ENCODE measurements around the gene TMIGD1.

The TMIGD1 gene

GRCh38 chr17:30314474-30314873 lies 19.4 kb downstream of the TMIGD1 start:
- no peaks in the 10 kb centered on the region for H3K36me3 ChIP-seq (ENCODE audit: control insufficient read depth in 1 of 2, insufficient read depth in 2 of 2, low read length in 2 of 2)
- no peak overlapping the region for H3K27ac ChIP-seq (ENCODE audit: low read depth, low read length)
- H3K9me3 ChIP-seq (ENCODE audit: control insufficient read depth in 1 of 2, low read length in 2 of 2) = no peaks in the 10 kb centered on the region
- H3K4me1 ChIP-seq (ENCODE audit: control insufficient read depth in 1 of 2, insufficient read depth in 2 of 2, low read length in 2 of 2) = no peaks in the 10 kb centered on the region
- no peaks in the 10 kb centered on the region for H3K27me3 ChIP-seq (ENCODE audit: control insufficient read depth in 1 of 2, insufficient read depth in 2 of 2, low read length in 2 of 2)
- no peak overlapping the region for H3K9ac ChIP-seq (ENCODE audit: low read depth in 1 of 2, low read length in 2 of 2)
- no peak overlapping the region for H3K4me3 ChIP-seq (ENCODE audit: low read depth in 1 of 2, low read length in 2 of 2)

GRCh38 chr17:30312226-30312625 lies 21.6 kb downstream of the TMIGD1 start:
- Histone ChIP-seq H3K9ac (ENCODE audit: low read depth in 1 of 2, low read length in 2 of 2) (no peak overlapping the region), H3K27me3 (ENCODE audit: control insufficient read depth in 1 of 2, insufficient read depth in 2 of 2, low read length in 2 of 2) (no peaks in the 10 kb centered on the region), H3K36me3 (ENCODE audit: control insufficient read depth in 1 of 2, insufficient read depth in 2 of 2, low read length in 2 of 2) (no peaks in the 10 kb centered on the region), H3K4me3 (ENCODE audit: low read depth in 1 of 2, low read length in 2 of 2) (no peak overlapping the region), H3K9me3 (ENCODE audit: control insufficient read depth in 1 of 2, low read length in 2 of 2) (no peaks in the 10 kb centered on the region), H3K27ac (ENCODE audit: low read depth, low read length) (no peak overlapping the region), H3K4me1 (ENCODE audit: control insufficient read depth in 1 of 2, insufficient read depth in 2 of 2, low read length in 2 of 2) (no peaks in the 10 kb centered on the region)

GRCh38 chr17:30310562-30310961 lies 23.3 kb downstream of the TMIGD1 start:
- H3K27me3 ChIP-seq (ENCODE audit: control insufficient read depth in 1 of 2, insufficient read depth in 2 of 2, low read length in 2 of 2) = no peaks in the 10 kb centered on the region
- H3K4me3 ChIP-seq (ENCODE audit: low read depth in 1 of 2, low read length in 2 of 2) = no peak overlapping the region
- H3K27ac ChIP-seq (ENCODE audit: low read depth, low read length) = no peak overlapping the region
- no peak overlapping the region for H3K9ac ChIP-seq (ENCODE audit: low read depth in 1 of 2, low read length in 2 of 2)
- no peaks in the 10 kb centered on the region for H3K36me3 ChIP-seq (ENCODE audit: control insufficient read depth in 1 of 2, insufficient read depth in 2 of 2, low read length in 2 of 2)
- no peaks in the 10 kb centered on the region for H3K4me1 ChIP-seq (ENCODE audit: control insufficient read depth in 1 of 2, insufficient read depth in 2 of 2, low read length in 2 of 2)
- no peaks in the 10 kb centered on the region for H3K9me3 ChIP-seq (ENCODE audit: control insufficient read depth in 1 of 2, low read length in 2 of 2)

- no peak overlapping the region for H3K4me3 ChIP-seq (ENCODE audit: low read depth in 1 of 2, low read length in 2 of 2)
- no peak overlapping the region for H3K27ac ChIP-seq (ENCODE audit: low read depth, low read length)
- H3K36me3 ChIP-seq (ENCODE audit: control insufficient read depth in 1 of 2, insufficient read depth in 2 of 2, low read length in 2 of 2) = no peaks in the 10 kb centered on the region
- H3K9ac ChIP-seq (ENCODE audit: low read depth in 1 of 2, low read length in 2 of 2) = no peak overlapping the region
- no peaks in the 10 kb centered on the region for H3K27me3 ChIP-seq (ENCODE audit: control insufficient read depth in 1 of 2, insufficient read depth in 2 of 2, low read length in 2 of 2)
- no peaks in the 10 kb centered on the region for H3K4me1 ChIP-seq (ENCODE audit: control insufficient read depth in 1 of 2, insufficient read depth in 2 of 2, low read length in 2 of 2)
- H3K9me3 ChIP-seq (ENCODE audit: control insufficient read depth in 1 of 2, low read length in 2 of 2) = no peaks in the 10 kb centered on the region
Observed at GRCh38 chr17:30309591-30309990, 24.3 kb downstream of the TMIGD1 start.

GRCh38 chr17:30308406-30308805 lies 25.5 kb downstream of the TMIGD1 start:
- Histone ChIP-seq H3K27me3 (ENCODE audit: control insufficient read depth in 1 of 2, insufficient read depth in 2 of 2, low read length in 2 of 2) (no peaks in the 10 kb centered on the region), H3K36me3 (ENCODE audit: control insufficient read depth in 1 of 2, insufficient read depth in 2 of 2, low read length in 2 of 2) (no peaks in the 10 kb centered on the region), H3K27ac (ENCODE audit: low read depth, low read length) (no peak overlapping the region), H3K9me3 (ENCODE audit: control insufficient read depth in 1 of 2, low read length in 2 of 2) (no peaks in the 10 kb centered on the region), H3K9ac (ENCODE audit: low read depth in 1 of 2, low read length in 2 of 2) (no peak overlapping the region), H3K4me1 (ENCODE audit: control insufficient read depth in 1 of 2, insufficient read depth in 2 of 2, low read length in 2 of 2) (no peaks in the 10 kb centered on the region), H3K4me3 (ENCODE audit: low read depth in 1 of 2, low read length in 2 of 2) (no peak overlapping the region)

DNA sequence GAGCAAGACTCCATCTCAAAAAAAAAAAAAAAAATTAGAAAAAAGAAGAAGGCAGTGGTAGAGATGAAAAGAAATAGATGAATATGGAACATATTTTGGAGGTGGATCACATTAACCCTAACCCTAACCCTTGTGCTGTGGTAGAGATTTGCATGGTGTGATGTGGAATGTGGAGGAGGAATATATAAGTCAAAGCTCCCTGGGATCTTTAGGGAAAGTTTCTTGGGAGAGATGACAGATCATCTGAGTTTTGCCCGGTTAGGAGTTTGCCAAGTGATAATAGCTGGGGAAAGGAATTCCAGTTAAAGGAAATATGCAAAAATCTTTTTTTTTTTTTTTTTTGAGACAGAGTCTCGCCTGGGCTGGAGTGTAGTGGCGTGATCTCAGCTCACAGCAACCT lies 29.1 kb downstream of the TMIGD1 start:
- Histone ChIP-seq H3K27me3 (ENCODE audit: control insufficient read depth in 1 of 2, insufficient read depth in 2 of 2, low read length in 2 of 2) (no peaks in the 10 kb centered on the region), H3K4me1 (ENCODE audit: control insufficient read depth in 1 of 2, insufficient read depth in 2 of 2, low read length in 2 of 2) (no peaks in the 10 kb centered on the region), H3K4me3 (ENCODE audit: low read depth in 1 of 2, low read length in 2 of 2) (no peak overlapping the region), H3K36me3 (ENCODE audit: control insufficient read depth in 1 of 2, insufficient read depth in 2 of 2, low read length in 2 of 2) (no peaks in the 10 kb centered on the region), H3K9ac (ENCODE audit: low read depth in 1 of 2, low read length in 2 of 2) (no peak overlapping the region), H3K9me3 (ENCODE audit: control insufficient read depth in 1 of 2, low read length in 2 of 2) (peaks cover 0 to 6% of the 10 kb centered on the region in 2 donors), H3K27ac (ENCODE audit: low read depth, low read length) (no peak overlapping the region)

GRCh38 chr17:30302241-30302640 lies 31.6 kb downstream of the TMIGD1 start:
- H3K4me3 ChIP-seq (ENCODE audit: low read depth in 1 of 2, low read length in 2 of 2) = no peak overlapping the region

DNA sequence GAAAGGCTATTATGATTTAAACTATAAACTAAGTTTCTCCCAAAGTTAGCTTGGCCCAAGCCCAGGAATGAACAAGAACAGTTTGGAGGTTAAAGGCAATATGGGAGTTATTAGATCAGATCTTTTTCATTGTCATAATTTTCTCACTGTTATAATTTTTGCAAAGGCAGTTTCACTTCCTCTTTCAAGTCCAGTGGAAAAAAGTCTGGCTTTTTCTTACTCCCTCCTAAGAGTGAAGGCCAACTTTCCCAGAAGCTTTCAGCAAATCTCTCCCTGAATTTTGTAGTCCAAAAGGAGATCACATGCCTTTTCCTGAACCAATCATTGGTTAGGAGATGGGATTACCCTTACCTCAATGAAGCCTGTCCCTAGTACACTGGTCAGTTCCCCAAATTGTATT lies 33.0 kb downstream of the TMIGD1 start:
- no peaks in the 10 kb centered on the region for H3K36me3 ChIP-seq (ENCODE audit: control insufficient read depth in 1 of 2, insufficient read depth in 2 of 2, low read length in 2 of 2)
- H3K4me3 ChIP-seq (ENCODE audit: low read depth in 1 of 2, low read length in 2 of 2) = no peak overlapping the region
- H3K9ac ChIP-seq (ENCODE audit: low read depth in 1 of 2, low read length in 2 of 2) = no peak overlapping the region
- H3K4me1 ChIP-seq (ENCODE audit: control insufficient read depth in 1 of 2, insufficient read depth in 2 of 2, low read length in 2 of 2) = no peaks in the 10 kb centered on the region
- H3K27me3 ChIP-seq (ENCODE audit: control insufficient read depth in 1 of 2, insufficient read depth in 2 of 2, low read length in 2 of 2) = no peaks in the 10 kb centered on the region
- no peak overlapping the region for H3K27ac ChIP-seq (ENCODE audit: low read depth, low read length)
- H3K9me3 ChIP-seq (ENCODE audit: control insufficient read depth in 1 of 2, low read length in 2 of 2) = peaks cover 0 to 6% of the 10 kb centered on the region in 2 donors

More at GRCh38 chr17:30302241-30302640, 31.6 kb downstream of the TMIGD1 start:
- Histone ChIP-seq H3K27me3 (ENCODE audit: control insufficient read depth in 1 of 2, insufficient read depth in 2 of 2, low read length in 2 of 2) (no peaks in the 10 kb centered on the region), H3K9me3 (ENCODE audit: control insufficient read depth in 1 of 2, low read length in 2 of 2) (peaks cover 0 to 6% of the 10 kb centered on the region in 2 donors), H3K36me3 (ENCODE audit: control insufficient read depth in 1 of 2, insufficient read depth in 2 of 2, low read length in 2 of 2) (no peaks in the 10 kb centered on the region), H3K4me1 (ENCODE audit: control insufficient read depth in 1 of 2, insufficient read depth in 2 of 2, low read length in 2 of 2) (no peaks in the 10 kb centered on the region), H3K27ac (ENCODE audit: low read depth, low read length) (no peak overlapping the region), H3K9ac (ENCODE audit: low read depth in 1 of 2, low read length in 2 of 2) (no peak overlapping the region)

- Histone ChIP-seq H3K9me3 (ENCODE audit: control insufficient read depth in 1 of 2, low read length in 2 of 2) (peaks cover 0 to 6% of the 10 kb centered on the region in 2 donors), H3K9ac (ENCODE audit: low read depth in 1 of 2, low read length in 2 of 2) (no peak overlapping the region), H3K4me1 (ENCODE audit: control insufficient read depth in 1 of 2, insufficient read depth in 2 of 2, low read length in 2 of 2) (no peaks in the 10 kb centered on the region), H3K27me3 (ENCODE audit: control insufficient read depth in 1 of 2, insufficient read depth in 2 of 2, low read length in 2 of 2) (no peaks in the 10 kb centered on the region), H3K27ac (ENCODE audit: low read depth, low read length) (no peak overlapping the region), H3K36me3 (ENCODE audit: control insufficient read depth in 1 of 2, insufficient read depth in 2 of 2, low read length in 2 of 2) (no peaks in the 10 kb centered on the region), H3K4me3 (ENCODE audit: low read depth in 1 of 2, low read length in 2 of 2) (no peak overlapping the region)
Observed at GRCh38 chr17:30299000-30299399, 34.9 kb downstream of the TMIGD1 start.

DNA sequence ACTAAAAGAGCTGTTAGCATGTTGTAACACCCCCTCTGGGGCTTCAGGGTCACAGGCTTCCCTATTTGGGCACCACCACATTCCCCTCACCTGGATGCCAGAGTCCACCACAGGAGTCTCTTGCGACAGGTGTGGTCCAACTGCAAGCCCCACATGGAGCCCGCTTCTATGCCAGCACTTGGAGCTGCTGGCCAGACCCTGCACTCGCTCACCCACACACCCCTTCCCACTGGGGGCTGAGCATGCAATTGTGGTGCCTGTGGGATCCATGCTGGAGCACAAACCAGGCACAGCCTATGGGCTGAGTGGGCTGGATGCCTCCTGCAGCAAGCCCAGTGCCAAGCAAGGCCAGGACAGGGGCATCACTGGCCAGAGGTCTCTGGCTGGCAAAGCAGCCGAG lies 36.1 kb downstream of the TMIGD1 start:
- no peak overlapping the region for H3K27ac ChIP-seq (ENCODE audit: low read depth, low read length)
- H3K9me3 ChIP-seq (ENCODE audit: control insufficient read depth in 1 of 2, low read length in 2 of 2) = peaks cover 0 to 6% of the 10 kb centered on the region in 2 donors
- no peak overlapping the region for H3K9ac ChIP-seq (ENCODE audit: low read depth in 1 of 2, low read length in 2 of 2)
- H3K4me1 ChIP-seq (ENCODE audit: control insufficient read depth in 1 of 2, insufficient read depth in 2 of 2, low read length in 2 of 2) = no peaks in the 10 kb centered on the region
- H3K4me3 ChIP-seq (ENCODE audit: low read depth in 1 of 2, low read length in 2 of 2) = no peak overlapping the region
- no peaks in the 10 kb centered on the region for H3K36me3 ChIP-seq (ENCODE audit: control insufficient read depth in 1 of 2, insufficient read depth in 2 of 2, low read length in 2 of 2)
- no peaks in the 10 kb centered on the region for H3K27me3 ChIP-seq (ENCODE audit: control insufficient read depth in 1 of 2, insufficient read depth in 2 of 2, low read length in 2 of 2)

- no peaks in the 10 kb centered on the region for H3K27me3 ChIP-seq (ENCODE audit: control insufficient read depth in 1 of 2, insufficient read depth in 2 of 2, low read length in 2 of 2)
- H3K9ac ChIP-seq (ENCODE audit: low read depth in 1 of 2, low read length in 2 of 2) = no peak overlapping the region
- no peak overlapping the region for H3K4me3 ChIP-seq (ENCODE audit: low read depth in 1 of 2, low read length in 2 of 2)
- no peak overlapping the region for H3K27ac ChIP-seq (ENCODE audit: low read depth, low read length)
- H3K9me3 ChIP-seq (ENCODE audit: control insufficient read depth in 1 of 2, low read length in 2 of 2) = peaks cover 0 to 6% of the 10 kb centered on the region in 2 donors
- H3K36me3 ChIP-seq (ENCODE audit: control insufficient read depth in 1 of 2, insufficient read depth in 2 of 2, low read length in 2 of 2) = no peaks in the 10 kb centered on the region
- H3K4me1 ChIP-seq (ENCODE audit: control insufficient read depth in 1 of 2, insufficient read depth in 2 of 2, low read length in 2 of 2) = no peaks in the 10 kb centered on the region
Observed at GRCh38 chr17:30296499-30297080, 37.3 kb downstream of the TMIGD1 start.
